ENCODE results near the gene GPR180.

The GPR180 gene

DNA sequence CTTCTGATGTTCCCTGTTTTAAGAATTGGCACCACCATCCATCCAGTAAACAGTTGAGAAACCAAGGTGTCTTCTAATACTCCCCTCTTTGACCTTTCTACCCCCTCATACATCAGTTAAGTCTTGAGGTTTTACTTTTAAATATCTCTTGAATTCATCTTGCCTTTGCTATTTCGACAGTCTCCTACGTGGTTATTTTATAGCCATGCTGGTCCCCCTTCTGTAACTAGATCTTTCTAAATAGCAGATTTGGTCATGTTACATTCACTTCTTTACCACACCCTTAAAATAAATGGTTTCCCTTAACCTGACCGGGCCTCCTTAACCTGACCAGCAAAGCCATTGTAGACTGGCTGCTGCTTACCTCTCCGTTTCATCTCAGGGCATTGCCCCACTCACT is 5.4 kb downstream of the GPR180 start:
- H3K4me3 ChIP-seq (replicated peaks; ENCODE audit: low read depth, low read length), result no peak overlapping the region
- no peak for DNase-seq (ENCODE audit: extremely low read depth, low read depth)
- TF ChIP-seq, protein P1, sequence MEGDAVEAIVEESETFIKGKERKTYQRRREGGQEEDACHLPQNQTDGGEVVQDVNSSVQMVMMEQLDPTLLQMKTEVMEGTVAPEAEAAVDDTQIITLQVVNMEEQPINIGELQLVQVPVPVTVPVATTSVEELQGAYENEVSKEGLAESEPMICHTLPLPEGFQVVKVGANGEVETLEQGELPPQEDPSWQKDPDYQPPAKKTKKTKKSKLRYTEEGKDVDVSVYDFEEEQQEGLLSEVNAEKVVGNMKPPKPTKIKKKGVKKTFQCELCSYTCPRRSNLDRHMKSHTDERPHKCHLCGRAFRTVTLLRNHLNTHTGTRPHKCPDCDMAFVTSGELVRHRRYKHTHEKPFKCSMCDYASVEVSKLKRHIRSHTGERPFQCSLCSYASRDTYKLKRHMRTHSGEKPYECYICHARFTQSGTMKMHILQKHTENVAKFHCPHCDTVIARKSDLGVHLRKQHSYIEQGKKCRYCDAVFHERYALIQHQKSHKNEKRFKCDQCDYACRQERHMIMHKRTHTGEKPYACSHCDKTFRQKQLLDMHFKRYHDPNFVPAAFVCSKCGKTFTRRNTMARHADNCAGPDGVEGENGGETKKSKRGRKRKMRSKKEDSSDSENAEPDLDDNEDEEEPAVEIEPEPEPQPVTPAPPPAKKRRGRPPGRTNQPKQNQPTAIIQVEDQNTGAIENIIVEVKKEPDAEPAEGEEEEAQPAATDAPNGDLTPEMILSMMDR (IDR thresholded peaks at IDR 0.05; ENCODE audit: low read depth, low read length, missing control alignments), result no peak

DNA sequence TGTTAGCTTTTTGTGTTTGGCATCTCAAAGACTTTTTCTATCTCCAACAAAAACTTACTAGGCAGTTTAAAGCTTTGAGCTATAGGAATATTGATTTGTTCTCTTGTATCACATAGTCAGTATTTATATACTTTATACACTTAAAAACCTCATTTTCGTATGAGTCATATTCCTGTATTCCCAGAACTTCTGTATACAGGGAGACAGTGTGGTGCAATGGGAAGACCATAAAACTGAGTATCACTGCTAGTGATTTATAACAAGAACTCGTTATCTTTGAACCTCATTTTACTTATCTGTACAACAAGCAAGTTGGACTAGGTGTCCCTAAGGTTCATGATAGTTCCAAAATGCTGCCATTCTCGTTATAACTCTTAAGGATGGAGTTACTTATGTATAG is 6.3 kb downstream of the GPR180 start:
- TF ChIP-seq, protein P1 (IDR thresholded peaks at IDR 0.05; ENCODE audit: low read depth, low read length, missing control alignments), result no peak
- DNase-seq (ENCODE audit: extremely low read depth, low read depth), result no peak
- no peak overlapping the region for H3K4me3 ChIP-seq (replicated peaks; ENCODE audit: low read depth, low read length)

DNA sequence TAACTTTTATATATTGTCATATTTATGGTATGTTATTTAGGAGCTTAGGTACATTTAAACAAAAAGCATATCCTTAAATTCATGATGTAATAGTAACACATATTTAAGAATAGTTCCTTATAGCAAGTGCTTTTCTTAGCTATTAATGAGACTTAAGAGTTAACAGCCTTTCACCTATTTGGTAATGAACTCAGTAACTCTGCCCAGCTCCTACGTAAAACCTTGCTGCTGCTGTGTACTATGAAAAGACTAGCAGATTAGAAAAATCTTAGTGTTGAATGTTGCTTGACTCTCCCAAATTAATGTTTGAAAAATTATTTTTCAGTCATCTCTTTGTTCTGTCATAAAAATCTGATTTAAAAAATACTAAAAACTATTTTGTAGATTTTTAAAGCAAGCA is 6.9 kb downstream of the GPR180 start:
- TF ChIP-seq, protein P1 (IDR thresholded peaks at IDR 0.05; ENCODE audit: low read depth, low read length, missing control alignments), result no peak
- no peak overlapping the region for H3K4me3 ChIP-seq (replicated peaks; ENCODE audit: low read depth, low read length)
- no peak for DNase-seq (ENCODE audit: extremely low read depth, low read depth)

DNA sequence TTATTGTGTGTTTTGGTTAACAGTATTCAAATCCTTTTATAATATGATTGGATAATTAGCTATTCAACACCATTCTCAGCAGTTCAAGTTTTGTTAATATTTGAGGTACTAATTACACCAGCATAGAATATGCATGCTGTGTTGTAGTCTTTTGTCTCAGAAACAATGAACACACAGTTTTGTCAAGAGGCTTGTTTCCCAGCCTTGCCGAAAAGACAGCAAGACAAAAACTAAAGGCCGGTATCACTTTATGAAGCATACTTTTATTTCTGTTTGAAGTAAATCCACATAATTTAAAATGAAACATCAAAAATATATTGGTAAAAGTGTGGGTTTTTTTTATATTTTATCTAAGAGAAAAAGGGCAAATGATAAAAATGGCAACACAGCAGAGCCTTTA is 7.5 kb downstream of the GPR180 start:
- no peak overlapping the region for H3K4me3 ChIP-seq (replicated peaks; ENCODE audit: low read depth, low read length)
- no peak for DNase-seq (ENCODE audit: extremely low read depth, low read depth)
- TF ChIP-seq, protein P1 (IDR thresholded peaks at IDR 0.05; ENCODE audit: low read depth, low read length, missing control alignments), result no peak

DNA sequence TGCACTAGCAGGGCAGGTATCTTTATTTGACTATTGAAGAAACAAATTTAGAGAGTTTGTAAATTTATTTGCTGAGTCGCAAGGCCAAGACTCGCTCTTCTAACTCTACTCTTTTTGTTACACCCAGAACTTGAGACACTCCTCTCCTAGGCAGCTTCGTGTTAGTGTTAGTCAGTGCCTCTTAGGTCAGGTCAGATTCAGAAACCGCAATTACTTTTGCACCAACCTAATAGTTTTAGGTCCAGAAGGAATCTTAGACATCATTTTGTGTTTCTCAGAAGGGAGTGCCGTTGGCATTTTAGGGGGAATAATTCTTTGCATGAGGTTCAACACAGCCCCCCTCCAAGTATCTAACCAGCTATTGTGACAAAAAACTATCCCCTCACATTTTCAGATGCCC is 8.8 kb downstream of the GPR180 start:
- H3K4me3 ChIP-seq (replicated peaks; ENCODE audit: low read depth, low read length), result no peak overlapping the region
- TF ChIP-seq, protein P1 (IDR thresholded peaks at IDR 0.05; ENCODE audit: low read depth, low read length, missing control alignments), result no peak
- DNase-seq (ENCODE audit: extremely low read depth, low read depth), result no peak

DNA sequence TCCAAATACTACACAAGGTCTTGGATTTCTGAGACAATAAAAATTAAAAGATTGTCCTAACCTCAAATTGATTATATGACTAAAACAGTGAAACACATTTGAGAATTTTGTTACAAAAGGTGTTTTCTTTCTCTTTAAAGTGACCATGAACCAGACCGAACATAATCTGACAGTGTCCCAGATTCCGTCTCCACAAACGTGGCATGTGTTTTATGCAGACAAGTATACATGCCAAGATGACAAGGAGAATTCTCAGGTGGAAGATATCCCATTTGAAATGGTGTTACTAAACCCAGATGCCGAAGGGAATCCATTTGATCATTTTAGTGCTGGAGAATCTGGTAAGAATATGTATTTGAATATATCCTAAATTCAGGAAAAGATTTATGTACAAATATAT is 10.4 kb downstream of the GPR180 start:
- TF ChIP-seq, protein P1 (IDR thresholded peaks at IDR 0.05; ENCODE audit: low read depth, low read length, missing control alignments), result no peak
- no peak overlapping the region for H3K4me3 ChIP-seq (replicated peaks; ENCODE audit: low read depth, low read length)
- no peak for DNase-seq (ENCODE audit: extremely low read depth, low read depth)

DNA sequence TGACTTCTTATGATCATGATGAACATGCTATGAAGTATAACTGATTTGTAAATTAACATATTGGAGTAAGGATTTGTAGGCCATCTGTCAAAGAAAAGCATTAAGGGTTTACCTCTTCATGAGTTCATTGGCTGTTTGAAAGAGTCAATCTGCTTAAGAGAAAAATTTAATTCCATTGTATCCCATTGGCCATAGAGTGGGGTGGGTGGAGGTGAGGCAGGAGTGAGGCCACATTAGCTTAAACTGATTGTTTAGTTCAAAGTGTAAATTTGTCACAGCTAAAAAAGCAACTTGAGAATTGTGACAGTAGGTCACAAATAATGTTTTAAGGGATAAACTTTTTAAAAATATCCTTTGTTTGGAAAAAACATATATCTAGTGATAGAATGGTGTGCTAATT is 11.4 kb downstream of the GPR180 start:
- TF ChIP-seq, protein P1 (IDR thresholded peaks at IDR 0.05; ENCODE audit: low read depth, low read length, missing control alignments), result no peak
- no peak for DNase-seq (ENCODE audit: extremely low read depth, low read depth)
- no peak overlapping the region for H3K4me3 ChIP-seq (replicated peaks; ENCODE audit: low read depth, low read length)

Measured in HFF-Myc (cell line).